Measurements from ENCODE around the gene ZNF214. TPM values are rescaled to one million over a fixed set of nuclear protein-coding genes. Genes with fewer than 3 reads are reported as not detected.
"Not testable (repeated sequence)": the region's sequence is repeated elsewhere in the genome, so short reads cannot be mapped to it uniquely, and the experiment has no call there.

Gene ZNF214
- total and polyA plus RNA-seq, 4 donors, result 0.96 to 14.1 (median 2.9) TPM

DNA sequence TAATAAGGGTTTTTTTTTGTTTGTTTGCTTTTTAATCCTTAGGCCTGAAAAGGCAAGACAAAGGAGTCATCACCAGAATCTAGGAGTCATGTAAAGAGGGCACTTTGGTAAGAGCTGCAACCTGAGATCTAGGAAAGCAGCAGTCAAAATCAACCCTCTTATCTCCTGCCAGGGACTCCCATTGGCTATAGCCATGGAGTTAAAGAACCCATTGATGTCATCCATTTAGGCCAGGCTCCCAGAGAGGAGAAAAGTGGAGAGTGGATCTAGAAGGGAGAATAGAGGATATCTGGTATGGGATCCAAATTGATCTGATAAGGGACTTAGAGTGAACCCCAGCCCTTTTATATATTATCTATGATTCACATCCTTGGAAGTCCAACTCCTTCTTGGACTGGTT, 58.0 kb downstream of the ZNF214 start:
- no peak for TF ChIP-seq CTCF (IDR thresholded peaks at IDR 0.05; ENCODE audit: control extremely low read depth, extremely low read depth)
- H3K4me1 ChIP-seq (ENCODE audit: control insufficient read depth in 5 of 5, insufficient read depth in 5 of 5, low read length in 5 of 5), result no peaks in the 10 kb centered on the region
- peaks cover 0 to 2% (median 0%) of the 10 kb centered on the region in 4 donors for H3K9me3 ChIP-seq (ENCODE audit: control insufficient read depth in 4 of 4, insufficient read depth in 3 of 4, low read length in 3 of 4)
- no peak overlapping the region for H3K27ac ChIP-seq (ENCODE audit: low read depth in 1 of 2, low read length in 1 of 2)
- no peaks in the 10 kb centered on the region for H3K27me3 ChIP-seq (ENCODE audit: control insufficient read depth in 3 of 3, insufficient read depth in 3 of 3, low read length in 2 of 3)
- ATAC-seq (ENCODE audit: insufficient read depth, low FRiP score) (no peak), DNase-seq (no peak)
- no peak overlapping the region for H3K9ac ChIP-seq (ENCODE audit: insufficient read depth in 1 of 2, low read length in 2 of 2)
- no peak overlapping the region for H3K4me3 ChIP-seq
- no peaks in the 10 kb centered on the region for H3K36me3 ChIP-seq (ENCODE audit: control insufficient read depth in 4 of 4, insufficient read depth in 4 of 4, low read length in 4 of 4)

- not testable (repeated sequence) for ATAC-seq (ENCODE audit: insufficient read depth, low FRiP score); H3K36me3 ChIP-seq (ENCODE audit: control insufficient read depth in 4 of 4, insufficient read depth in 4 of 4, low read length in 4 of 4); DNase-seq; H3K27ac ChIP-seq (ENCODE audit: low read depth in 1 of 2, low read length in 1 of 2); H3K27me3 ChIP-seq (ENCODE audit: control insufficient read depth in 3 of 3, insufficient read depth in 3 of 3, low read length in 2 of 3); H3K9ac ChIP-seq (ENCODE audit: insufficient read depth in 1 of 2, low read length in 2 of 2); H3K9me3 ChIP-seq (ENCODE audit: control insufficient read depth in 4 of 4, insufficient read depth in 3 of 4, low read length in 3 of 4); H3K4me1 ChIP-seq (ENCODE audit: control insufficient read depth in 5 of 5, insufficient read depth in 5 of 5, low read length in 5 of 5); H3K4me3 ChIP-seq
- 86 to 93% methylated on average over 9 to 10 of the region's 10 CpGs for WGBS, 2 donors
Measured at GRCh38 chr11:6954248-6954647, 65.9 kb downstream of the ZNF214 start.

Other genes starting within 250 kb of the ZNF214 start
- under 1 TPM; 0.06 to 0.18 TPM for gene OR2AG2, start 248.4 kb downstream of the ZNF214 start, total RNA-seq
- under 1 TPM in 1 of 2 donors, not detected in 1; 0.01 TPM for gene OR2AG2, start 248.4 kb downstream of the ZNF214 start, polyA plus RNA-seq
- not detected for gene OR2AG1, start 237.3 kb downstream of the ZNF214 start, total RNA-seq
- not detected for gene OR2AG1, start 237.3 kb downstream of the ZNF214 start, polyA plus RNA-seq
- gene OR6A2, start 220.7 kb downstream of the ZNF214 start, total RNA-seq, result under 1 TPM; 0.21 to 0.23 TPM
- not detected for gene OR6A2, start 220.7 kb downstream of the ZNF214 start, polyA plus RNA-seq
- not detected for gene OR10A5, start 174.7 kb downstream of the ZNF214 start, total RNA-seq
- gene OR10A5, start 174.7 kb downstream of the ZNF214 start, polyA plus RNA-seq, result not detected
- gene OR10A2, start 157.3 kb downstream of the ZNF214 start, total RNA-seq, result not detected
- gene OR10A2, start 157.3 kb downstream of the ZNF214 start, polyA plus RNA-seq, result not detected
- gene OR10A4, start 143.7 kb downstream of the ZNF214 start, total RNA-seq, result not detected
- not detected for gene OR10A4, start 143.7 kb downstream of the ZNF214 start, polyA plus RNA-seq
- gene OR2D2, start 127.8 kb downstream of the ZNF214 start, total RNA-seq, result under 1 TPM in 1 of 2 donors, not detected in 1; 0.25 TPM
- gene OR2D2, start 127.8 kb downstream of the ZNF214 start, polyA plus RNA-seq, result not detected
- not detected for gene OR2D3, start 99.3 kb downstream of the ZNF214 start, total RNA-seq
- gene OR2D3, start 99.3 kb downstream of the ZNF214 start, polyA plus RNA-seq, result not detected
- gene ZNF215, start 93.9 kb downstream of the ZNF214 start, total RNA-seq, result 1 to 10 TPM; 1.2 to 3.9 TPM
- gene ZNF215, start 93.9 kb downstream of the ZNF214 start, polyA plus RNA-seq, result under 1 TPM; 0.26 to 0.54 TPM
- gene NLRP14, start 133 bp upstream of the ZNF214 start, total RNA-seq, result under 1 TPM; 0.15 to 0.31 TPM
- gene NLRP14, start 133 bp upstream of the ZNF214 start, polyA plus RNA-seq, result under 1 TPM in 1 of 2 donors, not detected in 1; 0.01 TPM
- gene RBMXL2, start 68.7 kb upstream of the ZNF214 start, total RNA-seq, result under 1 TPM; 0.09 to 0.37 TPM
- gene RBMXL2, start 68.7 kb upstream of the ZNF214 start, polyA plus RNA-seq, result not detected
- gene SYT9, start 231.6 kb upstream of the ZNF214 start, total RNA-seq, result under 1 TPM in 1 of 2 donors, not detected in 1; 0.12 TPM
- under 1 TPM in 1 of 2 donors, not detected in 1; 0.01 TPM for gene SYT9, start 231.6 kb upstream of the ZNF214 start, polyA plus RNA-seq